ENCODE data around the gene SPZ1.
"Not testable (repeated sequence)": the region's sequence is repeated elsewhere in the genome, so short reads cannot be mapped to it uniquely, and the experiment has no call there.

The SPZ1 gene

GRCh38 chr5:80341016-80341775 lies 21.4 kb downstream of the SPZ1 start:
- DNase-seq: no peak

GRCh38 chr5:80343067-80343466 lies 23.3 kb downstream of the SPZ1 start:
- DNase-seq: no peak

GRCh38 chr5:80346055-80346454 lies 26.3 kb downstream of the SPZ1 start:
- DNase-seq: peak; percentile 35

GRCh38 chr5:80348171-80348570 lies 28.4 kb downstream of the SPZ1 start:
- DNase-seq: no peak

- not testable (repeated sequence) for DNase-seq
Measured at GRCh38 chr5:80351019-80351418, 31.2 kb downstream of the SPZ1 start.

- DNase-seq: no peak
Measured at GRCh38 chr5:80355686-80356085, 35.9 kb downstream of the SPZ1 start.

- no peak for DNase-seq
Measured at GRCh38 chr5:80357671-80358070, 37.9 kb downstream of the SPZ1 start.

- no peak for DNase-seq
Measured at GRCh38 chr5:80360914-80361444, 41.2 kb downstream of the SPZ1 start.

- no peak for DNase-seq
Measured at GRCh38 chr5:80364892-80365291, 45.1 kb downstream of the SPZ1 start.

- no peak for DNase-seq
Measured at GRCh38 chr5:80368661-80369480, 49.1 kb downstream of the SPZ1 start.

GRCh38 chr5:80369521-80369920 lies 49.7 kb downstream of the SPZ1 start:
- DNase-seq: no peak

- no peak for DNase-seq
Measured at GRCh38 chr5:80370390-80370789, 50.6 kb downstream of the SPZ1 start.
